H1 (cell line): ENCODE data around the gene CCDC141. TPM values are rescaled to one million over a fixed set of nuclear protein-coding genes. Genes with fewer than 3 reads are reported as not detected.

Experiments
- EP300 ChIP-seq, 2 experiments: IDR thresholded peaks; 1 replicate in 1 of 2; 2 replicates in 1 of 2; pipeline ENCODE4 v1.6.1; 2011 to 2012; ENCODE audit warnings: low read depth in 2 of 2, low read length in 2 of 2, mild to moderate bottlenecking in 2 of 2, borderline replicate concordance in 1 of 2, inconsistent platforms in 1 of 2, moderate library complexity in 1 of 2
- polyA plus RNA-seq, 7 experiments: library from polyadenylated mRNA; depleted of rRNA in 3 of 7; stranded (reverse) in 5 of 7; unstranded in 2 of 7; fragments of >200 nt in 5 of 7; fragments of 200-250 nt in 2 of 7; gene quantifications; 1 replicate in 5 of 7; 2 replicates in 1 of 7; 4 replicates in 1 of 7; pipeline versions ENCODE4 v1.2.1 to v1.2.3, GENCODE V29; 2011 to 2013; ENCODE audit warnings: missing spikeins in 2 of 7, mixed read lengths in 2 of 7
- total RNA-seq: library from RNA; stranded (reverse); fragmentation: NEBNext Ultra II Directional; extraction: Animal tissue kit (Norgen Biotek cat#: 25700); gene quantifications from 2 replicates; pipeline ENCODE4 v1.2.1, GENCODE V29; 2021
- TF ChIP-seq, protein P1 (sequence below): fragments of 300-600 bp; sonication (generic); IDR thresholded peaks from 2 replicates; pipeline ENCODE4 v1.7.1; 2012; ENCODE audit warnings: low read length, moderate library complexity, mild to moderate bottlenecking, inconsistent platforms; ENCODE audit not compliant: insufficient replicate concordance

CCDC141 gene
- total and polyA plus RNA-seq, 2 of the 8 experiments (the other 6 are each of a cell fraction or from before 2014, with no cell fraction given) = 0.56 to 21.6 TPM

DNA sequence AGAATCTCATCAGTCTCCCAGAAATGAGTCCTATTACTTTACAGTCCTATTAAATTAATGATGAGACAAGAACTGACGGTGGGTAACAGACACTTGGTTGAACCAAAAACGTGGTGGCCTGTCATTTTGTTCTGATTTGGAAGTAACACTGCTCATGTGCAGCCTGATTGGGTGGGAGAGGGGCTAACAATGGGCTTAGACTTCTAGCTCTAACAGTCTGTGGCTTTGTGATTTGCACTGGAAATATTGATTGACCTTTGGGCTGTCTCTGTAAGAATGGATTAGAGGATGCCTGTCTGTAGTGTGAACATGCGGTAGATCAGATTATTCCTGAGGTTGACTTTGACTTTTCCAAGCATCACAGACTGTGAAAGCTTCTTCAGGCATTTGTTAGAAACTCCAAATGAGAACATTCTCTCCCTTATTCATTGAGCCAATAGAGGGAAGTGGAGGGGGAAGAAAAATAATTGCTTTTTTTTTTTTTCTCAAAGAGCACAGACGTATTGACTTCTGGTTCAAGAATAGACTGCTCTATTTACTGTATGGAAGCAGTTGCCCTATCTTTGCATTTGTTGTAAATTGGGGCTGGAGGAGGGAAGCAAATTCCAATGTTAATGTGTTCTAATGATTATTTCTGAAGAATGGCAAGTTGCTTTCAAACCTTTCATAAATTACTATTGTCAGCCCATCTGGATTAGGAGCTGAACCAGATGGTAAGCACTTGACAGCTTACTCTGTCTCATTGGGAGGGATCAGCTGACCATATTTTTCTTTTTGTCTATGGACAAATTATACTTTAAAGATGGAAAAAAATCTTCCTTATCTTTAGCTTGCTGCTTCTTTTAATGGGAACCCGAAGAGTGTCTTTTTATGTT, 156.9 kb downstream of the CCDC141 start (continued):
- TF ChIP-seq, protein P1, sequence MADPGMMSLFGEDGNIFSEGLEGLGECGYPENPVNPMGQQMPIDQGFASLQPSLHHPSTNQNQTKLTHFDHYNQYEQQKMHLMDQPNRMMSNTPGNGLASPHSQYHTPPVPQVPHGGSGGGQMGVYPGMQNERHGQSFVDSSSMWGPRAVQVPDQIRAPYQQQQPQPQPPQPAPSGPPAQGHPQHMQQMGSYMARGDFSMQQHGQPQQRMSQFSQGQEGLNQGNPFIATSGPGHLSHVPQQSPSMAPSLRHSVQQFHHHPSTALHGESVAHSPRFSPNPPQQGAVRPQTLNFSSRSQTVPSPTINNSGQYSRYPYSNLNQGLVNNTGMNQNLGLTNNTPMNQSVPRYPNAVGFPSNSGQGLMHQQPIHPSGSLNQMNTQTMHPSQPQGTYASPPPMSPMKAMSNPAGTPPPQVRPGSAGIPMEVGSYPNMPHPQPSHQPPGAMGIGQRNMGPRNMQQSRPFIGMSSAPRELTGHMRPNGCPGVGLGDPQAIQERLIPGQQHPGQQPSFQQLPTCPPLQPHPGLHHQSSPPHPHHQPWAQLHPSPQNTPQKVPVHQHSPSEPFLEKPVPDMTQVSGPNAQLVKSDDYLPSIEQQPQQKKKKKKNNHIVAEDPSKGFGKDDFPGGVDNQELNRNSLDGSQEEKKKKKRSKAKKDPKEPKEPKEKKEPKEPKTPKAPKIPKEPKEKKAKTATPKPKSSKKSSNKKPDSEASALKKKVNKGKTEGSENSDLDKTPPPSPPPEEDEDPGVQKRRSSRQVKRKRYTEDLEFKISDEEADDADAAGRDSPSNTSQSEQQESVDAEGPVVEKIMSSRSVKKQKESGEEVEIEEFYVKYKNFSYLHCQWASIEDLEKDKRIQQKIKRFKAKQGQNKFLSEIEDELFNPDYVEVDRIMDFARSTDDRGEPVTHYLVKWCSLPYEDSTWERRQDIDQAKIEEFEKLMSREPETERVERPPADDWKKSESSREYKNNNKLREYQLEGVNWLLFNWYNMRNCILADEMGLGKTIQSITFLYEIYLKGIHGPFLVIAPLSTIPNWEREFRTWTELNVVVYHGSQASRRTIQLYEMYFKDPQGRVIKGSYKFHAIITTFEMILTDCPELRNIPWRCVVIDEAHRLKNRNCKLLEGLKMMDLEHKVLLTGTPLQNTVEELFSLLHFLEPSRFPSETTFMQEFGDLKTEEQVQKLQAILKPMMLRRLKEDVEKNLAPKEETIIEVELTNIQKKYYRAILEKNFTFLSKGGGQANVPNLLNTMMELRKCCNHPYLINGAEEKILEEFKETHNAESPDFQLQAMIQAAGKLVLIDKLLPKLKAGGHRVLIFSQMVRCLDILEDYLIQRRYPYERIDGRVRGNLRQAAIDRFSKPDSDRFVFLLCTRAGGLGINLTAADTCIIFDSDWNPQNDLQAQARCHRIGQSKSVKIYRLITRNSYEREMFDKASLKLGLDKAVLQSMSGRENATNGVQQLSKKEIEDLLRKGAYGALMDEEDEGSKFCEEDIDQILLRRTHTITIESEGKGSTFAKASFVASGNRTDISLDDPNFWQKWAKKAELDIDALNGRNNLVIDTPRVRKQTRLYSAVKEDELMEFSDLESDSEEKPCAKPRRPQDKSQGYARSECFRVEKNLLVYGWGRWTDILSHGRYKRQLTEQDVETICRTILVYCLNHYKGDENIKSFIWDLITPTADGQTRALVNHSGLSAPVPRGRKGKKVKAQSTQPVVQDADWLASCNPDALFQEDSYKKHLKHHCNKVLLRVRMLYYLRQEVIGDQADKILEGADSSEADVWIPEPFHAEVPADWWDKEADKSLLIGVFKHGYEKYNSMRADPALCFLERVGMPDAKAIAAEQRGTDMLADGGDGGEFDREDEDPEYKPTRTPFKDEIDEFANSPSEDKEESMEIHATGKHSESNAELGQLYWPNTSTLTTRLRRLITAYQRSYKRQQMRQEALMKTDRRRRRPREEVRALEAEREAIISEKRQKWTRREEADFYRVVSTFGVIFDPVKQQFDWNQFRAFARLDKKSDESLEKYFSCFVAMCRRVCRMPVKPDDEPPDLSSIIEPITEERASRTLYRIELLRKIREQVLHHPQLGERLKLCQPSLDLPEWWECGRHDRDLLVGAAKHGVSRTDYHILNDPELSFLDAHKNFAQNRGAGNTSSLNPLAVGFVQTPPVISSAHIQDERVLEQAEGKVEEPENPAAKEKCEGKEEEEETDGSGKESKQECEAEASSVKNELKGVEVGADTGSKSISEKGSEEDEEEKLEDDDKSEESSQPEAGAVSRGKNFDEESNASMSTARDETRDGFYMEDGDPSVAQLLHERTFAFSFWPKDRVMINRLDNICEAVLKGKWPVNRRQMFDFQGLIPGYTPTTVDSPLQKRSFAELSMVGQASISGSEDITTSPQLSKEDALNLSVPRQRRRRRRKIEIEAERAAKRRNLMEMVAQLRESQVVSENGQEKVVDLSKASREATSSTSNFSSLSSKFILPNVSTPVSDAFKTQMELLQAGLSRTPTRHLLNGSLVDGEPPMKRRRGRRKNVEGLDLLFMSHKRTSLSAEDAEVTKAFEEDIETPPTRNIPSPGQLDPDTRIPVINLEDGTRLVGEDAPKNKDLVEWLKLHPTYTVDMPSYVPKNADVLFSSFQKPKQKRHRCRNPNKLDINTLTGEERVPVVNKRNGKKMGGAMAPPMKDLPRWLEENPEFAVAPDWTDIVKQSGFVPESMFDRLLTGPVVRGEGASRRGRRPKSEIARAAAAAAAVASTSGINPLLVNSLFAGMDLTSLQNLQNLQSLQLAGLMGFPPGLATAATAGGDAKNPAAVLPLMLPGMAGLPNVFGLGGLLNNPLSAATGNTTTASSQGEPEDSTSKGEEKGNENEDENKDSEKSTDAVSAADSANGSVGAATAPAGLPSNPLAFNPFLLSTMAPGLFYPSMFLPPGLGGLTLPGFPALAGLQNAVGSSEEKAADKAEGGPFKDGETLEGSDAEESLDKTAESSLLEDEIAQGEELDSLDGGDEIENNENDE = no peak
- no peak for TF ChIP-seq EP300 (IDR thresholded peaks at IDR 0.05; ENCODE audit: borderline replicate concordance in 1 of 2, low read depth in 2 of 2, low read length in 2 of 2)
